Upper lobe of left lung (tissue), 6 donors: Measurements from ENCODE around the gene ZNF319. TPM values are rescaled to one million over a fixed set of nuclear protein-coding genes. Genes with fewer than 3 reads are reported as not detected.
"Not testable (repeated sequence)": the region's sequence is repeated elsewhere in the genome, so short reads cannot be mapped to it uniquely, and the experiment has no call there.

Experiments used
- ATAC-seq, 2 donors: fragments of 200-7000 bp; cut with Tn5 transposase; one replicate each; pipeline ENCODE4 v1.9.1; 2022; ENCODE audit warnings: mild to moderate bottlenecking in 2 of 2, moderate library complexity in 2 of 2; ENCODE audit not compliant: low FRiP score in 2 of 2
- DNase-seq, 2 donors: peaks; one replicate each; pipeline ENCODE4 v3.0.0-alpha.2; 2019 to 2020
- H3K27ac ChIP-seq, 4 donors: fragments of 200-600 bp; sonication (generic); one replicate each; pipeline ENCODE4 v1.5.1; 2016 to 2019
- H3K27me3 ChIP-seq, 4 donors: fragments of 200-600 bp; sonication (generic); one replicate each; pipeline ENCODE4 v1.5.1; 2017 to 2019
- H3K36me3 ChIP-seq, 4 donors: fragments of 200-600 bp; sonication (generic); one replicate each; pipeline ENCODE4 v1.5.1; 2016 to 2019
- H3K4me1 ChIP-seq, 4 donors: fragments of 200-600 bp; sonication (generic); one replicate each; pipeline ENCODE4 v1.5.1; 2018 to 2019
- H3K4me3 ChIP-seq, 4 donors: fragments of 200-600 bp; sonication (generic); one replicate each; pipeline ENCODE4 v1.5.1; 2017 to 2019; ENCODE audit warnings: mild to moderate bottlenecking in 2 of 4, moderate library complexity in 1 of 4
- H3K9me3 ChIP-seq, 4 donors: fragments of 200-600 bp; sonication (generic); one replicate each; pipeline ENCODE4 v1.5.1; 2018 to 2019
- EP300 ChIP-seq, 4 donors: sonication (generic); formaldehyde crosslinking; IDR thresholded peaks; one replicate each; pipeline ENCODE4 v1.5.1; 2017; ENCODE audit warnings: antibody characterized with exemption in 4 of 4, control low read depth in 2 of 4
- POLR2A ChIP-seq, 4 donors: fragments of 450-650 bp; IDR thresholded peaks; one replicate each; pipeline ENCODE4 v1.5.1; 2016 to 2017; ENCODE audit warnings: antibody characterized with exemption in 4 of 4, mild to moderate bottlenecking in 2 of 4
- POLR2AphosphoS5 ChIP-seq, 2 donors: sonication (generic); formaldehyde crosslinking; IDR thresholded peaks; one replicate each; pipeline ENCODE4 v1.5.1; 2017; ENCODE audit warnings: antibody characterized with exemption in 2 of 2
- WGBS, 2 donors: methylation state at CpG; one replicate each; pipeline ENCODE4 v1.1.5; 2017 to 2018; 5-methylcytosine and 5-hydroxymethylcytosine counted together
- total RNA-seq, 6 donors: library from RNA; depleted of rRNA in 4 of 6; stranded (reverse); fragments of >200 nt in 4 of 6; gene quantifications; one replicate each; pipeline versions ENCODE4 v1.1.0 to v1.2.1, GENCODE V29; 2016 to 2021
- TF ChIP-seq, protein P1 (sequence below), 6 experiments: fragments of 450-650 bp in 4 of 6; fragments of 200-600 bp in 2 of 6; sonication (generic) in 2 of 6; IDR thresholded peaks; one replicate each; pipeline ENCODE4 v1.5.1; 2016 to 2019; ENCODE audit warnings: antibody characterized with exemption in 6 of 6
- donor health status: DM: no; HTN: no; CAD: no; lungs with moderate emphysema.
- donor health status: DM: no; HTN: yes; CAD: no; lungs with severe emphysema.

Gene ZNF319
- total RNA-seq, 6 donors from 2014 or later, result 8.0 to 28.3 (median 13.3) TPM

DNA sequence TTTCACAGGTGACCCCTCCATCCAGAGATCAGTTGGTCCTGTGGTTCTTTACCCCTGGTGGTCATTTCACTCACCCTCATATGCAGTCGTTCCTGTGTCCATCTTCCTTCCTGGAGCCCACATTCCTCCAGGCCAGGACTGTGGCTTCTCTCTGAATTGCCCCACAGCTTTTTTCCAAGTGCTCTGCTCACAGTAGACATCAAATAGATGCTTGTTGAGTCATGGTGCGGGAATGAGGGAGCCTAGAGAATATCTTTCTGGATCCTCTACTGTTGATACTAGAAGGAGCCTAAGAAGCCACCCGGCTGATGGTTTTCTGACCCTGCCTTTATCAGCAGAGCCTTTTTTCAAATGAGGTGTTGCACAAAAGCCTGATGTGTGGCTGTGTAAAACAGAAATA, 11.2 kb upstream of the ZNF319 start:
- 81 to 82% methylated on average over 3 of the region's 3 CpGs for WGBS, 2 donors
- DNase-seq (no peak), ATAC-seq (no peak)
- TF ChIP-seq, protein P1, sequence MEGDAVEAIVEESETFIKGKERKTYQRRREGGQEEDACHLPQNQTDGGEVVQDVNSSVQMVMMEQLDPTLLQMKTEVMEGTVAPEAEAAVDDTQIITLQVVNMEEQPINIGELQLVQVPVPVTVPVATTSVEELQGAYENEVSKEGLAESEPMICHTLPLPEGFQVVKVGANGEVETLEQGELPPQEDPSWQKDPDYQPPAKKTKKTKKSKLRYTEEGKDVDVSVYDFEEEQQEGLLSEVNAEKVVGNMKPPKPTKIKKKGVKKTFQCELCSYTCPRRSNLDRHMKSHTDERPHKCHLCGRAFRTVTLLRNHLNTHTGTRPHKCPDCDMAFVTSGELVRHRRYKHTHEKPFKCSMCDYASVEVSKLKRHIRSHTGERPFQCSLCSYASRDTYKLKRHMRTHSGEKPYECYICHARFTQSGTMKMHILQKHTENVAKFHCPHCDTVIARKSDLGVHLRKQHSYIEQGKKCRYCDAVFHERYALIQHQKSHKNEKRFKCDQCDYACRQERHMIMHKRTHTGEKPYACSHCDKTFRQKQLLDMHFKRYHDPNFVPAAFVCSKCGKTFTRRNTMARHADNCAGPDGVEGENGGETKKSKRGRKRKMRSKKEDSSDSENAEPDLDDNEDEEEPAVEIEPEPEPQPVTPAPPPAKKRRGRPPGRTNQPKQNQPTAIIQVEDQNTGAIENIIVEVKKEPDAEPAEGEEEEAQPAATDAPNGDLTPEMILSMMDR (IDR thresholded peaks at IDR 0.05), result no peak
- TF ChIP-seq POLR2AphosphoS5 (IDR thresholded peaks at IDR 0.05) (no peak), POLR2A (IDR thresholded peaks at IDR 0.05) (no peak), EP300 (IDR thresholded peaks at IDR 0.05) (no peak)
- Histone ChIP-seq H3K4me3 (no peak overlapping the region), H3K36me3 (peaks cover 9 to 41% (median 26%) of the 10 kb centered on the region in 4 donors), H3K27me3 (no peaks in the 10 kb centered on the region), H3K9me3 (no peaks in the 10 kb centered on the region), H3K4me1 (no peaks in the 10 kb centered on the region), H3K27ac (no peak overlapping the region)

DNA sequence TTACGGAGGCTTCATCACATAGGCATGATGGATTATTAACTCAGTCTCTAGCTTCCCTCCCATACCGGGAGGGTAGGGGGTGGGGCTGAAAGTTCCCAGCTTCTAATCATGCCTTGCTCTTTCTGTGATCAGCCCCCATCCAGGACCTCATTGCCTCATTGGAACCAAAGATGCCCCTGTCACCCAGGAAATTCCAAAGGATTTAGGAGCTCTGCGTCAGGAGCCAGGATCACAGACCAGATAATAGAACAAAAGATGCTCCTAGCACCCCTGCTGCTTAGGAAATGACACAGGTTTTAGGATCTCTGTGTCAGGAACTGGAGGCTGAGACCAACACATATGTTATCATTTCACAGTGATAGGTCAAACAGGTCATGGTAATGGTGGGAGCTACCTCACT, 10.4 kb upstream of the ZNF319 start:
- peaks cover 9 to 49% (median 26%) of the 10 kb centered on the region in 4 donors for H3K36me3 ChIP-seq
- no peaks in the 10 kb centered on the region for H3K4me1 ChIP-seq
- H3K27ac ChIP-seq, result no peak overlapping the region
- TF ChIP-seq EP300 (IDR thresholded peaks at IDR 0.05) (no peak), POLR2AphosphoS5 (IDR thresholded peaks at IDR 0.05) (no peak), POLR2A (IDR thresholded peaks at IDR 0.05) (no peak)
- TF ChIP-seq, protein P1 (IDR thresholded peaks at IDR 0.05), result no peak
- H3K27me3 ChIP-seq, result no peaks in the 10 kb centered on the region
- ATAC-seq (no peak), DNase-seq (no peak)
- WGBS, 2 donors, result 83 to 87% methylated on average over 3 of the region's 3 CpGs
- no peaks in the 10 kb centered on the region for H3K9me3 ChIP-seq
- H3K4me3 ChIP-seq, result no peak overlapping the region

DNA sequence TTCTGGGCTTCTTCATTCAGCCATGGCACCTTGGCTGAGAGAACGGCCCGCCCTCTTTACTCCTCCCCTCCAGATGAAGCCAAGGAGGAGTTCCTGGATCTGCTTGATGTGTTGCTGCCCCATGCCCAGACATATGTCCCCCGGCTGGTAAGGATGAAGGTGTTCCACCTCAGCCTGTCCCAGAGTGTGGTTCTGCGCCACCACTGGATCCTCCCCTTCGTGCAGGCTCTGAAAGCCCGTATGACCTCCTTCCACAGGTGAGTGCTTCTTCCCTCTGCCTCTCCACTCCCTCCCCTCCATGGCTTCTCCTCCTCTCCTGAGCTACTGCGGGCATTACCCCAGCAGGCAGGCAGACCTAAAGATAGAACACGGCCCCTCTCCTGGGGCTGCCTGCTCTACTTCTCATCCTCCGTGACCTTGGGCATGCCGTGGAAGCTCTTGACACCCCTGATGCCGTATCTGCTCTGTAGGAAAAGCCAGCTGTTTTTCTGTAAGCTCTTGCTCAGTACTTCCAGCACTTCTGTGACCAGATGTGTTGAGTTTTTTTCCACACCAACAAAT, 9.5 kb upstream of the ZNF319 start:
- no peak overlapping the region for H3K27ac ChIP-seq
- no peaks in the 10 kb centered on the region for H3K27me3 ChIP-seq
- peaks cover 2 to 3% (median 2%) of the 10 kb centered on the region in 4 donors for H3K4me1 ChIP-seq
- H3K4me3 ChIP-seq, result no peak overlapping the region
- no peak for DNase-seq
- no peak for TF ChIP-seq EP300 (IDR thresholded peaks at IDR 0.05)
- TF ChIP-seq POLR2A (IDR thresholded peaks at IDR 0.05), result no peak
- TF ChIP-seq POLR2AphosphoS5 (IDR thresholded peaks at IDR 0.05), result no peak
- TF ChIP-seq, protein P1 (IDR thresholded peaks at IDR 0.05), result no peak
- H3K36me3 ChIP-seq, result peaks cover 9 to 53% (median 26%) of the 10 kb centered on the region in 4 donors
- H3K9me3 ChIP-seq, result no peaks in the 10 kb centered on the region
- no peak for ATAC-seq
- 96 to 97% methylated on average over 11 of the region's 11 CpGs for WGBS, 2 donors

DNA sequence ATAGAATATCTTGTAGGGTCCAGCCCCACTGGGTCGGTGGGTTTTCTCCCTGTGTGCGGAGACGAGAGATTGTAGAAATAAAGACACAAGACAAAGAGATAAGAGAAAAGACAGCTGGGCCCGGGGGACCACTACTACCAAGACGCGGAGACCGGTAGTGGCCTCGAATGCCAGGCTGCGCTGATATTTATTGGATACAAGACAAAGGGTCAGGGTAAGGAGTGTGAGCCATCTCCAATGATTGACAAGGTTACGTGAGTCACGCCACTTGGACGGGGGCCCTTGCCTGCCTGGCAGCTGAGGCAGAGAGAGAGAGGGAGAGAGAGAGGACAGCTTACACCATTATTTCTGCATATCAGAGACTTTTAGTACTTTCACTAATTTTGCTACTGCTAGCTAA, 4.3 kb upstream of the ZNF319 start:
- not testable (repeated sequence) for H3K27me3 ChIP-seq, H3K27ac ChIP-seq, DNase-seq, H3K4me3 ChIP-seq, H3K9me3 ChIP-seq, ATAC-seq
- 92 to 93% methylated on average over 12 of the region's 12 CpGs for WGBS, 2 donors
- peaks cover 11 to 29% (median 17%) of the 10 kb centered on the region in 4 donors for H3K4me1 ChIP-seq
- H3K36me3 ChIP-seq, result peaks cover 0 to 32% (median 8%) of the 10 kb centered on the region in 4 donors

DNA sequence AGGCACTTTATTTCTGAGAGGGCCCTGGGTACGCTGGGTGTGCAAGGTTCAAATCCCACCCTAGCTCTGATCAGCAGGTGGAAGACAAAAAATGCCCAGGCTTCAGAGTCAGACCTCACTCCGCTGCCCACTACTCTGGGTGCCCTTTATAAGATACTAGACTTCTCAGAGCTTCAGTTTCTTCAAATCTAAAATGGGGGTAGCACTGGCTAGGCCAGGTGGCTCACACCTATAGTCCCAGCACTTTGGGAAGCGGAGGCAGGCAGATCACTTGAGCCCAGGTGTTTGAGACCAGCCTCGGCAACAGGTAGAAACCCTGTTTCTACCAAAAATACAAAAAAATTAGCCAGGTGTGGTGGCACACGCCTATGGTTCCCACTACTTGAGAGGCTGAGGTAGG, 2.5 kb upstream of the ZNF319 start:
- no peaks in the 10 kb centered on the region for H3K27me3 ChIP-seq
- TF ChIP-seq, protein P1 (IDR thresholded peaks at IDR 0.05), result no peak
- TF ChIP-seq EP300 (IDR thresholded peaks at IDR 0.05) (no peak), POLR2AphosphoS5 (IDR thresholded peaks at IDR 0.05) (no peak), POLR2A (IDR thresholded peaks at IDR 0.05) (no peak)
- H3K36me3 ChIP-seq, result peaks cover 0 to 33% (median 8%) of the 10 kb centered on the region in 4 donors
- no peak for ATAC-seq
- H3K27ac ChIP-seq, result no peak overlapping the region
- no peak overlapping the region for H3K4me3 ChIP-seq
- H3K4me1 ChIP-seq, result peaks cover 29 to 47% (median 35%) of the 10 kb centered on the region in 4 donors
- WGBS, 2 donors, result 93% methylated on average over 5 of the region's 5 CpGs
- H3K9me3 ChIP-seq, result no peaks in the 10 kb centered on the region
- DNase-seq, result no peak
